ENCODE measurements around the gene C6orf132.
"Not testable (repeated sequence)": the region's sequence is repeated elsewhere in the genome, so short reads cannot be mapped to it uniquely, and the experiment has no call there.

C6orf132 gene

DNA sequence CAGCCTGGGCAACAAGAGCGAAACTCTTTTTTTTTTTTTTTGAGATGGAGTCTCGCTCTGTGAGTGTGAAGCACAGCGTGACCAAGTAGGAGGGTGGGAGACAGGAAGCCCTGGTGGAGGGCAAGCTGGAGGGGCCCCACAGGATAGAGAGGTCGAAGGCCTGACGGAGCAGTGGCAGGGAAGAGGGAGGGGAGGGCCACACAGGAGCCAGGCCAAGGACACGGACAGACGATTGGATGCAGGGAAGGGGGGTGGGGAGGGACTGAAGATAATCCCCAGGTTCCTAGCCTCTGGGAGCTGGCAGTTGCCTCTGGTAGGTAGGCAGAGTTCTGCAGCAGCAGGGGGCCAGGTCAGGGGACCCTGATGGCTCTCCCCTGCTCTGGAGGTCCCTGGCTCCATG lies 20.0 kb upstream of the C6orf132 start:
- DNase-seq = no peak

DNA sequence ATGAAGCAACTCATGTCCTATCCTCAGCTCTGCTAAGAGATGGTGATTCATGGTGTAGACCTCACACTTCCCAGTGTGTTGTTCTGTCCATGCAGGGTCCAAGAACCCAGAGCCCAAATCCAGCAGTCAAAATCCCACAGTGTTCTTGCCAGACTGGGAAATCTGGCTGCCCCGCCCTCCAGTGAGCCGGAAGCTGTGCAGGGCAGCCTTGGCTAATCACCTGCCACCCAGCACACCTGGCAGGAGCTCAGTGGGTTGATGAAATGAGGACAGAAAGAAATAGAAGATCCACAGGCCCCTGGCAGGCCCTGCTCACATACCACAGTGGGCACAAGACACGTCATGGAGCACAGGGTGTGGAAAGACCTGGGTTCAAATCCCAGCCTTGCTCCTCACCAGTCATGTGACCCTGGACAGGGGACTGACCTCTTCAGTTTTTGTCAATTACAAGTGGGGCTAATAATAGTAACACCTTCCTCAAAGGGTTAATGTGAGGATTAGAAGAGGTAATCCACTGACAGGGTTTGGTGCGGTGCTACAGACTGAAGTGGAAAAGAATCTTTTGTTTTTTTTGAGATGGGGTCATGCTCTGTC lies 17.1 kb upstream of the C6orf132 start:
- DNase-seq = no peak

DNA sequence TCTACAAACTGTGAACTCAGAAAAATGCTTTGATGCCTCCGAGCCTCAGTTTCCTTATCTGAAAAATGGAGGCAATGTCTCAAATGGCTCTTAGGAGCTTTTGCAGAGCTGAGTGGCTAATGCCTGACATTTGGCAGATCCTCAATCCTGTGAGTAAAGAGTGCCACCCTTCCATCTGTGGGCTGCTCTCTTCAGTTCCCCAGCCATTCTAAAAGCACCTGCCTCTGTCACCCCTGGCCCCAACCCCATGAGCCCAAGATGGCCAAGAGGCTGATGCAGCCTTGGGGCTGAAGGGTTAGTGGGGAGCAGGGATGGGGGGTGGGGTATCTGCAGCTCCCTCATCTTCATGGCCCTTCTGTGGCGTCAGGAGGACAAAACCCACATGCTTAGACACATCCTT lies 16.2 kb upstream of the C6orf132 start:
- DNase-seq = no peak

DNA sequence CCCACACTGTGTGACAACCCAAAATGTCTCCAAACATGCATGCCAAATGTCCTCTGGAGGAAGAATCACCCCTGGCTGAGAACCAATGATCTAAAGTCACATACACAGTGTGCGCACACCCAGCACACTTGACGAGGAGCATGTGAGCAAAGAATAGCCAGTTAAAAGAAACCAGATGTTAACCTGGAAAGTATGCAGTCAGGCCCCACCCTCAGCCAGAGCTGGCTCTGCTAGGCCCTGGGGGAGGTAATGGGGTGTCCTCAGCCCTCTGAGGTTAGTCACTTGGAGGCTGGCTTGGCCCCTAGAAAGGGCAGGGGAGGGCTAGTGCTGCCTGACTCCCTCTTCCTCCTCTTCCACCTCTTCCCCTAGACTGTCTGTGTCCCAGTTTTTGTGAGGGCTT lies 15.6 kb upstream of the C6orf132 start:
- DNase-seq = no peak

DNA sequence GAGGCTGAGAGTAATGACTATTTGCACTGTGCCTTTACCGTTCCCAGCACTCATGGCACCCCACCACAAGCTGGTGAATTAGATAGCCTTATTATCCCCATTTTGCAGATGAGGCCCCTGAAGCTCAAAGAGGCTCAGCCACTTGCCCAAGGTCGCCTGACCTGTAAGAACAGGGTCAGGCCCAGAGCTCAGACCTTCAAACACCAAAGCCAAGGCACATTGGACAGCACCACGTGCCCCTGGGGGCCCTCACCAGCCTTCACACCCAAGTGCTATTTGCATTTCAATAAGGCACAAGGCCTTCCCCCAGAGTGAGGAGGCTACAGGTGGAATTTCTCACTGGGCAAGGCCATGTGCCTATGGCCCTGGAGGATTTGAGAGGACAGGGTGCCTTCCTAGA lies 14.2 kb upstream of the C6orf132 start:
- no peak for DNase-seq

DNA sequence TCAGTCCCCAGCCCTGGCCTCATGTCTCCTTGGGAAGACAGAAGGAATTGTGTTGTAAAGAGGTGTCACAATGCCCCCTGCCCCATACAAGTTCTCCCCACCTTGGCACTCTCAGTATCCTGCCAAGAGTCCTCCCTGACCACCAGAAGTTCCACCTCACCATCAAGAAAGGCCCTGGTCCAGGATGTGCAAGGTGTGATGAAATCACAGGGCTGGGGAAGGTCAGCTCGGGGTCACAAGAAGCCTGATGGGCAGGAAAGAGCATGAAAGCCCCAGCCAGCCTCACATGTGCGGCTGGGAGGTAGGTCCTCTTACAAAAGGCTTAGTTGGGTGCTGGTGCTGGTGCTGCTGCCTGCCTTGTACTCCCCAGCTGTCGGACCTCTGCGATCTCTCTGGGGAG lies 12.9 kb upstream of the C6orf132 start:
- no peak for DNase-seq

DNA sequence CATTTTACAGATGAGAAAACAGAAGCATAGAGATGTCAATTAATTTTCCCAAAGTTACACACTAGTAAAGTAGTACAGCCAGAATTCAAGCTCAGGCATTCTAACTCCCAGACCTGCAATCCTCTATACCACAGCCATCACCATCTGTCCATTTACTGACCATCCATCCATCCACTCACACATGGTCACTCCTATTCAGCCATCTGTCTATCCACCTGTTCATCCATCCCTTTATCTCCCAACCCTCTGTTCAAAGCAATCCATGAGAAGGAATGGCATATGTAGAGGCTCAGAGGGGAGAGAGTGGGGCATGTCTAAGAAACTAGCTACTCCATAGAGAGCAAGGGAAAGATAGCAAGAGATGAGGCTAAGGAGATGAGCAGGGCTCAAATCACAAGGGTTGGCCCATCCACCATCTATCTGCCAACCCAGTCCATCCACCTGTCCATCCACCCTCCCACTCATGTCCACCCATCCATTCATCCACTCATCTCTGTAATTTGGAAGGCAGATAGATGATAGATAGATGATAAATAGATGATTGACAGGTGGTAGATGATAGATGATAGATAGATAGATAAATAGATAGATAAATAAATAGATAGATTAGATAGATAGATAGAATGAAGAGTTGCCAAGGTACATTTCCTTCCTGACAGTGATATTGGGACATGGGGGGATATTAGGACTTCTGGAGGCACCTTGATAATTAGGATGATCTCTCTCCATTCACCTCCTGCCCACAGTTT lies 12.2 kb upstream of the C6orf132 start:
- DNase-seq = no peak

DNA sequence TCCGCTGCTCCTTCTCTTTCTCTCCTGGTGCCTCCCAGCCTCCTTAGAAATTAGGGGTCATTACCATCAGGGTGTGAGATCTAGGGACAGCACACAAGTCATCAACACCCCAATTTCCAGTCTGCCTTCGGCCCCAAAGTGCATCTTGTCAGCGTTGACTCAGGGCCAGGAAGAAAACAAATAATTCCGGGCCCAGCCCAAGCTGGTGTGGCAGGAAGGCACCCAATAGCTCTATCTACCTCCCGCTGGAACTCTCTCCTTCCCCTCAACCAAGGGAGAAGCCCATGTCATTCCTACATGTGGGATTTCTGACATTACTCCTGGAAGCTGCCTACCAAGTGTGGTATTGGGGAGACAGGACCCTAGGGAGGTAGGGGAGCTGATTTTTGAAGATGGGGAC lies 11.5 kb upstream of the C6orf132 start:
- DNase-seq = no peak

DNA sequence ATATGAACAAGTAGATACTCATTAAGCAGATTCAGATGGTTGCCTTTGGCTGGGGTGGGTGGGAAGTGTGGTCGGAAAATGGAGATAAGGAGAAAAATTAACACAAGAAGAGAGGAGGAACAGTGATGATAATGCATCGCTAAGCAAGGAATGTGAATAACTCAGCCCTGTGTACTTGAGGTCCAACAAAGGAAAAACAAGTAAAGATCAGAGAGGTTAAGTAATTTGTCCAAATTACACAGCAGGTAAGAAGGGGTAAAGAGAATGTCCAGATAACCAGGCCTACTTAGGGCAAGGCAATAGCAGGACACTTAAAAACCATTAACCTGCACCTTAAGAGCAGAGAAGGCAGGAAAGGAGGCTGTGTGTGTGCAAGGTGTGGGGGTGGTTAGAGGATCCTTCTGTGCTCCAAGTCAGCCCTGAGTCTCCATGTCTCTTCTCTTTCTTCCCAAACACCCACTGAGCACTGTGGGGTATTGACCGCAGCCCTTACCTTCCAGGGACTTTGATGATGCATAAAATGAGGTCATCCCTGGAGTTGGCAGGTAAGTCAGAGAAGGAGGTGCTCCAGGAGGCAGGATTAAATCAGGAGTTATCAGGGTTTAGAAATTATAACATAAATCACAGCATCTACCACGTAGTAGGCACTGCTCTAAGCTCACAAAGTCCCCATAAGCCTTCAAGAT lies 10.3 kb upstream of the C6orf132 start:
- not testable (repeated sequence) for DNase-seq

DNA sequence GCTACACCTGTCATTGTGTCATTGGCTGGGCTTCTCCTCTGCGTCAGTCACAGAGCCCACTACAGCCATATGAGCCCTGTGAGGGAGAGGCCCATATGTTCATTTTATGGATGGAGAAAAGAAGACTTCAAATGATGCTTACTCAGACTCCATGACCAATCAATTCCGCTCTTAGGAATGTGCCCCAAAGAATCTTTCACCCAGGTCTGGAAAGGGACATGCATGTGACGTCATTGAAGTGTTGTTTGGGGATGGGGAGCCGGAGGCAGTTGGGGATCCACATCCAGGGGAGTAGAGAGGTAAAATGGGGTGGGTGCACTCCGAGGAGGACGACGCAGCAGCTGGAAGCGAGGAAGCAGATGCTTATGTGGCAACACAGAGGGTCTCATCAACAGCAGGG lies 9.6 kb upstream of the C6orf132 start:
- no peak for DNase-seq

DNA sequence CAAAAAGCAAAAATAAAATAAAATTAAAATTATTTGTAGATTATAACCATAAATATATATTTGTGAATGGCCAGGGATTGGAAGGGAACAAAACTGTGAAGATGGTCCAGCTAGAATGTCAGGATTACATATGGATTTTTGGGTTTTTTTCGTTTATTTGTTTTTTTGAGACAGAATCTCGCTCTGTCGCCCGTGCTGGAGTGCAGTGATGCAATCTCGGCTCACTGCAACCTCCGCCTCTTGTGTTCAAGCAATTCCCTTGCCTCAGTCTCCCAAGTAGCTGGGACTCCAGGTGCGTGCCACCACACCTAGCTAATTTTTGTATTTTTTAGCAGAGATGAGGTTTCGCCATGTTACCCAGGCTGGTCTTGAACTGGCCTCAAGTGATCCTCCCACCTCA lies 7.8 kb upstream of the C6orf132 start:
- no peak for DNase-seq

DNA sequence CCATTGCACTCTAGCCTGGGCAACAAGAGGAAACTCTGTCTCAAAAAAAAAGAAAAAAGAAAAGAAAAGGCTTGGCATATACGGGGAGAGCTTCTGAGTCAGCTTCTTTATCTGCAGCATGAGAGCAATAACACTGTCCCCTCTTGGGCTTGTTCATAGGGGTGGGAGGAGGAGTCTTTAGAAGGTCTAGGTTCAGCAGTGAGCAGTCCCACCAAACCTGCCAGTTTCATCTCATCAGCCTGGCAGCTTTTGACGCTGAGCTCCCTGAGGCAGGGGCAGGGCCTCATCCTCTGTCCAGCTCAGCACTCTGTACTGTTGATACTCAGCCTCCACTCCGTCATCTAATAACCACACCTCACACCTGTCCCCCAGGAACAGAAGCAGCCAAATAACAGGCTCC lies 5.6 kb upstream of the C6orf132 start:
- no peak for DNase-seq

DNA sequence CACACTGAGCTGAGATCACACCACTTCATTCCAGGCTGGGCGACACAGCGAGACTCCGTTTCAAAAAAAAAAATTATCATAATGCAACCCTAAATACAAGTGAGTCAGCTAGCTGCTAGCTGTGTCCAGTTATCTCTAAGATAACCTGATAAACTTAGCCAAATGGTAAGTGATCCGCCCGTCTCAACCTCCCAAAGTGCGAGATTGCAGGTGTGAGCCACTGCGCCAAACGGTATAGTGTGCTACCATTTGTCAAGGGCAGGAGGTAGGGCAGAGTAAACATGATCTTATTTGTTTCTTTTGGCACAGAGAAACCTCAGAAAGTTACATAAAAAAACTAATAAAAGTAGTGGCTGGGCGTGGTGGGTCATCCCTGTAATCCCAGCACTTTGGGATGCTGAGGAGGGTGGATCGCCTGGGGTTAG lies 4.7 kb upstream of the C6orf132 start:
- DNase-seq = no peak

DNA sequence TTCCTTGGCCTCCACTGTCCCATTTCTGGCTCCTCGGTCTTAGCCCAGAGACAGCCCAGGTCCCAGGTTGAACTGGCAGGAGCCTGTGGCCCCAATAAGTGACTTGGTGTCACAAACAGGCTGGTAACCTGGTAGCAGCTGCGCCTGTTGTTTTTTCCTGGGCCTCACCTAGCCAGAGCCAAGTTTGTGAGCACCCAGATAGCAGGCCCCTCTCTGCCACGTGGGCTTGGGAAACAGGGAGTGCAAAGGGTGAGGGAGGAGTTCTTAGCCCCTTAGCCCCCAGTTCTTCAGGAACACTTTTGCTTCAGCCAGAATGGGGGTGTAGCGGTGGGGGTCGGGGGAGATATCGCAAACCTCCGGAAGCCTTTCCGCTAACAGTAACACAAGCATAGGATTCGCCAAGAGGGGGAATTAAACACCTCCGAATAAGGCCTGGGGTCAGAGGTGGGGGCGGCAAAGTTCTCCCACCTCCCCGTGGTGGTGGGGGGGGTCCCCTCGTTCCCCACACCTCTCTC lies 760 bp downstream of the C6orf132 start:
- DNase-seq = no peak

DNA sequence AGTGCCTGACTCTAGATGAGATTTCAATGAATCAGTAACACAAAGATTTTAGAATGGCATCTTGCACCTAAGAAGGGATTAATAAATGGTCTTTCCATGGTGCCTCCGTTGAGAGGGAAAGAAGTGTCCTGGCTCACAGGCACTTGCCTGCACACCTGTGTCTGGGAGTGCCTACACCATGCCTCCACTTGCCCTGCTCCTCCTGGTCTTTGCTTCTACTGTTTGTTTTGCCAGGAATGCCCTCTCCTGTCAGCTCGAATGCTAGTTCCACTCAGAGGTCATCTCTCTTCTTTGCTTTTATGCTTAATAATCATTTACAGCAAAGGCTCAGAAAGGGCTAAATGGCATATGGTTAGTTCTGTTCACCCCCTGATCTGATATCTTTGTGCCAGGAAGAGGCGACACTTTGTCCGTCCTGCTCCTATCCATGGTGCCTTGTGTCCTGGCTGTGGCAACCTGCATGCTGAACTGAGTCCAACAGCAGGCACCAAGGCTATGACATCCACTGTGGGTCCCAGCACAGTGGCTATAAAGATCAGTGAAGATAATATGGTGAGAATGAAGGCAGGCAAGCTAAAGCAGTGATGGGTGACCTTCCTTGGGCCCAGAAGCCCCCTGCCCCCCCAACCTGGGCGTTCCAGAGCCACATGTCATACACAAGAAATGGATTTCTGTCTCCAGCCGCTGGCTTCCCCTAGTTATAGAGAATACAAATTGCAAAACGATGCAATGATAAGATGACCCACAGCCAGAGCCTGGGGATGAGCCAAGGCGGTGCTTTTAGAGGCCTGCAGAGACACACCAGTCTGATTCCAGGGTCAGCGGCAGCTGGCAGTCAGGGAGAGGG lies 1.4 kb downstream of the C6orf132 start:
- DNase-seq = no peak

DNA sequence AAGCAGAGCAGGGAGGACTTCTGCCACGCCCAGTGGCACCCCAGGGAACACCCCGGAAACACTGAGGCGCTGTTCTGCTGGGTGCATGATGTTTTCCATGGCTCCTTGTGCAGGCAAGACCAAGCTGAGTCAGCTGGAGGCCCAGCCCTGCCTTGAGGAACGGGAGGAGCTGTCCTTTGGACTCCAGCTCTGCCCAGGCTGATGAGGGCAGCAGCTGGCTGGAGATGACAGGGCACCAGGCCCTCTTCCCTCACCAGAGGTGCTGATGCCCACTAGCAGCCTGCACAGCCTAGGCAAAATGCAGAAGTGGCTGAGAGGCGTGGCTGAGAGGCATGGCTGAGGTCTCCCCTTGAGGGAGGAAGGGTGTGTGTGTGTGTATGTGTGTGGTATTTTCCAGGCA lies 2.4 kb downstream of the C6orf132 start:
- no peak for DNase-seq

DNA sequence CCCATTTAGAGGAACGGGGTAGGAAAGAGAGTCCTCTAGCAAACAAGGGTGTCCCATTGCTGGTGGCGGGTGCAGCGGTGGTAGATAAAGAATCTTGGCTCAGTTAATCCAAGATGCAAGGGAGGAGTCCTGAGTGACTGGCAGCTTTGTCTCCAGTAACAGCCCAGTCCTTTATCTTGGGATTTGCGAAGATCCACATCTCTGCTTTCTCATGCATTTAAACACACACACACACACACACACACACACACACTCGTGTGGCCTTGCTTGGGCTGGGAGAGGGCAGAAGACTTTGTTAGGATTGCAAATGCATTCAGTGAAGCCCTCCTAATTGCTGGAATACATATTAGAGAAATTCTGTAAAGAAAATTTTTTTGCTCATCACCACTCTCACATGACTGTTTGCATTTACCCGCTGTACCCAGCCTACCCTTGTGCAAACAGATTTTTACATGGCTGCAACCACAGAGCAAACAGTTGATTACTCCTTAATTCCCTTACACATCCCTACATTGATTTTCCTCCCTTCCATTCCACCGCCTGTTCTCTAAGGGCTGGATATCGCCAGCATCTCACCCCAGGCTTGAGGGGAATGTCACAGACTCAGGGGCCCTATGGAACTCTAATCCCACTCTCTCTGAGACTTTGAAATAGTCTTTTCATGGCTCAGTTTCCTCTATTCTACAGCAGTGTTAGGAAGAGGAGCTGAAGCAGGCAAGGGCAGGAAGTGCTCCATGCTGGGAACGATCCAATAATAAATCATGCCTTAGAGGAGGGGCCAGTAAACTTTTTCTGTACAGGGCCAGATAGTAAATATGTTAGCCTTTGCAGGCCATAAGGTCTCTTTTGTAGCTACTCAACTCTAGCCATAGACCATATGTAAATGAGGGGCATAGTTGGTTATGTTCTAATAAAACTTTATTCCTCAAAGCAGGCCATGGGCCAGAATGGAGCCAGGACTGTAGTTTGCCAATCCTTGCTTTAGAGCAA lies 3.5 kb downstream of the C6orf132 start:
- DNase-seq = no peak

DNA sequence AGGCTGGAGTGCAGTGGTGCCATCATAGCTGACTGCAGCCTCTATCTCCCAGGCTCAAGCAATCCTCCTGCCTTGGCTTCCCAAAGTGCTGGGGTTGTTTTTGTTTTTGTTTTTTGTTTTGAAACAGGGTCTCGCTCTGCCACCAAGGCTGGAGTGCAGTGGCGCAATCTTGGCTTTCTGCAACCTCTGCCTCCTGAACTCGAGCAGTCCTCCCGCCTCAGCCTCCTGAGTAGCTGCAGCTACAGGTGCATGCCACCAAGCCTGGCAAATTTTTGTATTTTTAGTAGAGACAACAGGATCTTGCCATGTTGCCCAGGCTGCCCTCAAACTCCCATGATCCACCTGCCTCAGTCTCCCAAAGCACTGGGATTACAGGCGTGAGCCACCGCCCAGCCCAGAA lies 4.2 kb downstream of the C6orf132 start:
- no peak for DNase-seq

DNA sequence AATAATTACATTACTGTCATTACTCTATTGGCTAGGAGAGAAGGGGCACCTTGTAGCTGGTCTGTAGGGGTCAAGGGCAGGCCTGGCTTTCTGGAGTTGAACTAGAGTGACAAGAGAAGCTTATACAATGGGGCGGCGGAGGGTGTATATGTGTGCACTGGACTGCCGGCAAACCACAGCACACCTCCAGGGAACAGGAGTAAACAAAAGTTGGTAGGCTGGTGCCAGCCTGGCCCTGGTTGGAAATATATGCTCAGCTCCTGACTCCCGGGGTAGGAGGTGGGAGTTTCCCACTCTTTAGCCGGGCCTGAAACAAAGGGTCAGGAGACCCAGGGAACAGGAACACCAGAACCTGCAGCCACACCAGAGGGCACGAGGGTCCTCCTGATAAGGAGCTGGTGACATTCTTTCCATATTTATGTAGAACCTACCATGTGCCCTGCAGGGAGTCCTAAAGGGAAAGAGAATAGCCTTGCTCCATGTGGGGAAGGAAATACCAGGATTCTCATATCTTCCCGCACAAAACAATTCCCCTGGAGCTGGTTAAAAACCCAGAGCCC lies 5.1 kb downstream of the C6orf132 start:
- DNase-seq = no peak

DNA sequence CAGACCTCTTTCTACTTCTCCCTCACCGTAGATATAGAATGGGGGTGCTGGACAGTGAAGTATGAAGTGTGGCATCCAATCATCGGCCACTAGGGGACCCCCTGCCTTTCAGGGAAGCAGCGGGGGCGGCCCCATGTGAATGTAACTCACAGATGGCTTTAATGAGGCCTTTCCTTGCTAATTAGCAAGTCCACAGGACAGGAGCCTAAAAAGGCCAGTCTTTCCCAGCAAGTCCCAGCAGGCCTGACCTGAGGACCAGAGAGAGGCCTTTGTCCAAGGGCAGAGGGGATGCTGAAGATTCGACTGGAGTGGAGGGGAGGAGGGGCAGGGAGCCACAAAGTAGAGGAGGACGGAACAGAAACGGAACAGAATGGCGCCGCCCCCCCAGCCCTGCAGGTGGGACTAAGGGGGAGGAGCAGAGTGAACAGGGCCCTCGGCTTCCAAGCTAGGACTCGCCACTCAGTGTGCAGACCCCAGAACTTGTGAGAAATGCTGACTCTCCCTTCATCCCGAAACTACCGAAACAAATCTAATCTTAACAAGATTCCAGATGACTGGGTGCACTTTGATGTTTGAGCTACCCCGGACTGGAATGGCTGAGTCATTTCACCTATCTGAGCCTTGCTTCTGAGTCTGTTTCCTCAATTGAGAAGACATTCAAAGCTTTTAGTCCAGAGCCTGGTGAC lies 5.8 kb downstream of the C6orf132 start:
- DNase-seq = peak; percentile 7

DNA sequence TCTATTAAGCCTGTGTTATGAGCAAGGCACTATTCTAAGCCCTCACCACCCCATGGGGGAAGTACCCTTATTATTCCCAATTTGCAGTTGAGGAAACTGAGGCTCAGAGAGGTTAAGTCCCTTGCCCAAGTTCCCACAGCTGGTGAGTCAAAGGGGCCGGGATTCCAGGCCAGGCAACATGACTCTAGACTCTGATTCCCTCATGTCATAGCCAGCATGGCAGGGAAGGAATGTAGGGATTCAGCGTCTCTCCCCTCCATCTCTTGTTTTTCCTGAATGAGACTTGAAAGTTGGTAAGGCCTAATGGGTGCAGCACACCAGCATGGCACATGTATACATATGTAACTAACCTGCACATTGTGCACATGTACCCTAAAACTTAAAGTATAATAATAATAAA lies 6.7 kb downstream of the C6orf132 start:
- DNase-seq = no peak

Data from activated naive CD4-positive, alpha-beta T cell treated with Interleukin-2 at 50 U/mL for 16 hours (primary cell).